Measurements from ENCODE around the gene DDX56. TPM values are rescaled to one million over a fixed set of nuclear protein-coding genes. Genes with fewer than 3 reads are reported as not detected.

DDX56 gene
- polyA plus RNA-seq, 1 donor (not counting 4 experiments of a cell fraction or from before 2014, with no cell fraction given), result 79.9 TPM

DNA sequence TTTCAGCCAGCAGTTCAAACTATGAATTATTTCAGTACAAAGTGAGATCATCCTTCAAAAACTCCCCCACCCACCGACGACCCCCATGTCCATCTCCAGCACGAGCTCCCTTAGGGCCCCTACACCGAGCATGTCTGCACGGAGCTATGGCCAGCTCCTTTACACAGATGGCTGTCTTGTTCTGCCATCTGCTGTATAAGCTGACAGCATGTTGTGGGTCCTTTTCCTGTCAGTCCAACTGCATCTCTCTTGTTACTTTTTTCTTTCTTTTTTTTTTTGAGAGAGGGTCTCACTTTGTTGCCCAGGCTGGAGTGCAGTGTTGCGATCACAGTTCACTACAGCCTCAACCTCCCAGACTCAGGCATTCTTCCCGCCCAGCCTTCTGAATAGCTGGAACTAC lies 54.2 kb downstream of the DDX56 start:
- H3K79me2 ChIP-seq (ENCODE audit: control insufficient read depth, insufficient read depth, low read length), result no peaks in the 10 kb centered on the region
- no peak overlapping the region for H3K4me2 ChIP-seq (ENCODE audit: control insufficient read depth, extremely low read depth, insufficient read depth, low read depth, low read length)
- dilution Hi-C loops (cut with MboI; ENCODE audit: extremely low pct_ligation_motif_present, low sequenced_read_pairs), result no loop called here
- H3K36me3 ChIP-seq (ENCODE audit: control insufficient read depth in 2 of 2, extremely low read depth in 1 of 2, insufficient read depth in 2 of 2, low read length in 2 of 2), result no peaks in the 10 kb centered on the region
- H3K9me1 ChIP-seq (ENCODE audit: control insufficient read depth, extremely low read depth, insufficient read depth, low read length), result no peaks in the 10 kb centered on the region
- no peak overlapping the region for H3K9ac ChIP-seq (ENCODE audit: control insufficient read depth, extremely low read depth, insufficient read depth, low read length)
- H3K9me3 ChIP-seq (ENCODE audit: control insufficient read depth, low read depth, low read length), result no peaks in the 10 kb centered on the region
- no peak overlapping the region for H3K4me3 ChIP-seq (ENCODE audit: control insufficient read depth in 2 of 3, extremely low read depth in 1 of 3, insufficient read depth in 2 of 3, low read depth in 1 of 3, low read length in 3 of 3)
- H2AFZ ChIP-seq (ENCODE audit: control insufficient read depth, low read length), result no peak overlapping the region
- H3K27me3 ChIP-seq (ENCODE audit: control insufficient read depth, extremely low read depth, insufficient read depth, low read length), result no peaks in the 10 kb centered on the region
- H3K4me1 ChIP-seq (ENCODE audit: control insufficient read depth, extremely low read depth, insufficient read depth, low read length), result peaks cover 10% of the 10 kb centered on the region
- FAIRE-seq (no peak), DNase-seq (ENCODE audit: low read depth, low spot score) (no peak)
- TF ChIP-seq, protein P1, sequence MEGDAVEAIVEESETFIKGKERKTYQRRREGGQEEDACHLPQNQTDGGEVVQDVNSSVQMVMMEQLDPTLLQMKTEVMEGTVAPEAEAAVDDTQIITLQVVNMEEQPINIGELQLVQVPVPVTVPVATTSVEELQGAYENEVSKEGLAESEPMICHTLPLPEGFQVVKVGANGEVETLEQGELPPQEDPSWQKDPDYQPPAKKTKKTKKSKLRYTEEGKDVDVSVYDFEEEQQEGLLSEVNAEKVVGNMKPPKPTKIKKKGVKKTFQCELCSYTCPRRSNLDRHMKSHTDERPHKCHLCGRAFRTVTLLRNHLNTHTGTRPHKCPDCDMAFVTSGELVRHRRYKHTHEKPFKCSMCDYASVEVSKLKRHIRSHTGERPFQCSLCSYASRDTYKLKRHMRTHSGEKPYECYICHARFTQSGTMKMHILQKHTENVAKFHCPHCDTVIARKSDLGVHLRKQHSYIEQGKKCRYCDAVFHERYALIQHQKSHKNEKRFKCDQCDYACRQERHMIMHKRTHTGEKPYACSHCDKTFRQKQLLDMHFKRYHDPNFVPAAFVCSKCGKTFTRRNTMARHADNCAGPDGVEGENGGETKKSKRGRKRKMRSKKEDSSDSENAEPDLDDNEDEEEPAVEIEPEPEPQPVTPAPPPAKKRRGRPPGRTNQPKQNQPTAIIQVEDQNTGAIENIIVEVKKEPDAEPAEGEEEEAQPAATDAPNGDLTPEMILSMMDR (optimal IDR thresholded peaks at IDR 0.05 in 1 of 3, IDR thresholded peaks at IDR 0.05 in 1 of 3, conservative IDR thresholded peaks at IDR 0.05 in 1 of 3; ENCODE audit: extremely low read depth in 1 of 3, insufficient read depth in 2 of 3, low read length in 3 of 3), result no peak
- TF ChIP-seq EZH2 (IDR thresholded peaks at IDR 0.05; ENCODE audit: low read length), result no peak
- H4K20me1 ChIP-seq (ENCODE audit: control insufficient read depth, extremely low read depth, insufficient read depth, low read length), result no peaks in the 10 kb centered on the region
- no peak overlapping the region for H3K27ac ChIP-seq (ENCODE audit: control insufficient read depth, insufficient read depth, low read length)

DNA sequence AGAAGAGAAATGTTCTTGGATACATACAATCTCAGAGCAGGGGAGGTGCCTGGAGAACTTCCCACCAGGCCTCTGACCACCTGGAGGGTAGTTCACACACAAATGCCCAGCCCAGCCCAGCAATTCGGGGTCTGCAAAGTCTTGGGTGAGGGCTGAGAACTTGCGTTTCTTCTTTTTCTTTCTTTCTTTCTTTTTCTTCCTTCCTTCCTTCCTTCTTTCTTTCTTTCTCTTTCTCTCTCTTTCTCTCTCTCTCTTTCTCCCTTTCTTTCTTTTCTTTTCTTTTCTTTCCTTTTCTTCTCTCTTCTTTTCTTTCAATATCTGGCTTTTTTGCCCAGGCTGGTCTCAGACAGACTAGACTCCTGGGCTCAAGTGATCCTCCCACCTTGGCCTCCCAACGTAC lies 54.9 kb downstream of the DDX56 start:
- dilution Hi-C loops (cut with MboI; ENCODE audit: extremely low pct_ligation_motif_present, low sequenced_read_pairs), result no loop called here
- no peak overlapping the region for H2AFZ ChIP-seq (ENCODE audit: control insufficient read depth, low read length)
- H3K9ac ChIP-seq (ENCODE audit: control insufficient read depth, extremely low read depth, insufficient read depth, low read length), result no peak overlapping the region
- no peaks in the 10 kb centered on the region for H3K36me3 ChIP-seq (ENCODE audit: control insufficient read depth in 2 of 2, extremely low read depth in 1 of 2, insufficient read depth in 2 of 2, low read length in 2 of 2)
- H3K27ac ChIP-seq (ENCODE audit: control insufficient read depth, insufficient read depth, low read length), result no peak overlapping the region
- H3K9me1 ChIP-seq (ENCODE audit: control insufficient read depth, extremely low read depth, insufficient read depth, low read length), result no peaks in the 10 kb centered on the region
- no peaks in the 10 kb centered on the region for H3K9me3 ChIP-seq (ENCODE audit: control insufficient read depth, low read depth, low read length)
- no peak overlapping the region for H3K4me3 ChIP-seq (ENCODE audit: control insufficient read depth in 2 of 3, extremely low read depth in 1 of 3, insufficient read depth in 2 of 3, low read depth in 1 of 3, low read length in 3 of 3)
- DNase-seq (ENCODE audit: low read depth, low spot score), result no peak
- H3K4me2 ChIP-seq (ENCODE audit: control insufficient read depth, extremely low read depth, insufficient read depth, low read depth, low read length), result no peak overlapping the region
- FAIRE-seq, result no peak
- TF ChIP-seq, protein P1 (optimal IDR thresholded peaks at IDR 0.05 in 1 of 3, IDR thresholded peaks at IDR 0.05 in 1 of 3, conservative IDR thresholded peaks at IDR 0.05 in 1 of 3; ENCODE audit: extremely low read depth in 1 of 3, insufficient read depth in 2 of 3, low read length in 3 of 3), result no peak
- TF ChIP-seq EZH2 (IDR thresholded peaks at IDR 0.05; ENCODE audit: low read length), result no peak
- no peaks in the 10 kb centered on the region for H4K20me1 ChIP-seq (ENCODE audit: control insufficient read depth, extremely low read depth, insufficient read depth, low read length)
- no peaks in the 10 kb centered on the region for H3K79me2 ChIP-seq (ENCODE audit: control insufficient read depth, insufficient read depth, low read length)
- no peaks in the 10 kb centered on the region for H3K27me3 ChIP-seq (ENCODE audit: control insufficient read depth, extremely low read depth, insufficient read depth, low read length)
- peaks cover 10% of the 10 kb centered on the region for H3K4me1 ChIP-seq (ENCODE audit: control insufficient read depth, extremely low read depth, insufficient read depth, low read length)
